ENCODE data around the gene FILIP1L.

FILIP1L gene

GRCh38 chr3:100125161-100125938, 11.0 kb upstream of the FILIP1L start:
- H3K36me3 ChIP-seq (ENCODE audit: control insufficient read depth, insufficient read depth, low read length), result no peaks in the 10 kb centered on the region
- TF ChIP-seq CTCF (IDR thresholded peaks at IDR 0.05; ENCODE audit: insufficient read depth, low read length, poor library complexity, severe bottlenecking), result no peak
- no peak overlapping the region for H3K4me3 ChIP-seq (replicated peaks; ENCODE audit: low read depth, low read length)
- no peak for DNase-seq (ENCODE audit: extremely low read depth, insufficient read length)
- H3K27me3 ChIP-seq (replicated peaks; ENCODE audit: control insufficient read depth, insufficient read depth, low read length), result no peaks in the 10 kb centered on the region

- no peak for TF ChIP-seq CTCF (IDR thresholded peaks at IDR 0.05; ENCODE audit: insufficient read depth, low read length, poor library complexity, severe bottlenecking)
- no peak for DNase-seq (ENCODE audit: extremely low read depth, insufficient read length)
- H3K36me3 ChIP-seq (ENCODE audit: control insufficient read depth, insufficient read depth, low read length), result no peaks in the 10 kb centered on the region
- no peak overlapping the region for H3K4me3 ChIP-seq (replicated peaks; ENCODE audit: low read depth, low read length)
- H3K27me3 ChIP-seq (replicated peaks; ENCODE audit: control insufficient read depth, insufficient read depth, low read length), result no peaks in the 10 kb centered on the region
These were observed 10.0 kb upstream of the FILIP1L start for GRCh38 chr3:100124201-100124761.

GRCh38 chr3:100123112-100123511, 8.8 kb upstream of the FILIP1L start:
- Histone ChIP-seq H3K27me3 (replicated peaks; ENCODE audit: control insufficient read depth, insufficient read depth, low read length) (no peaks in the 10 kb centered on the region), H3K4me3 (replicated peaks; ENCODE audit: low read depth, low read length) (no peak overlapping the region), H3K36me3 (ENCODE audit: control insufficient read depth, insufficient read depth, low read length) (no peaks in the 10 kb centered on the region)
- no peak for DNase-seq (ENCODE audit: extremely low read depth, insufficient read length)
- no peak for TF ChIP-seq CTCF (IDR thresholded peaks at IDR 0.05; ENCODE audit: insufficient read depth, low read length, poor library complexity, severe bottlenecking)

GRCh38 chr3:100122321-100122720, 8.0 kb upstream of the FILIP1L start:
- Histone ChIP-seq H3K4me3 (replicated peaks; ENCODE audit: low read depth, low read length) (no peak overlapping the region), H3K27me3 (replicated peaks; ENCODE audit: control insufficient read depth, insufficient read depth, low read length) (no peaks in the 10 kb centered on the region), H3K36me3 (ENCODE audit: control insufficient read depth, insufficient read depth, low read length) (no peaks in the 10 kb centered on the region)
- DNase-seq (ENCODE audit: extremely low read depth, insufficient read length), result no peak
- TF ChIP-seq CTCF (IDR thresholded peaks at IDR 0.05; ENCODE audit: insufficient read depth, low read length, poor library complexity, severe bottlenecking), result no peak

- no peak for DNase-seq (ENCODE audit: extremely low read depth, insufficient read length)
- no peaks in the 10 kb centered on the region for H3K27me3 ChIP-seq (replicated peaks; ENCODE audit: control insufficient read depth, insufficient read depth, low read length)
- H3K4me3 ChIP-seq (replicated peaks; ENCODE audit: low read depth, low read length), result no peak overlapping the region
- H3K36me3 ChIP-seq (ENCODE audit: control insufficient read depth, insufficient read depth, low read length), result no peaks in the 10 kb centered on the region
- no peak for TF ChIP-seq CTCF (IDR thresholded peaks at IDR 0.05; ENCODE audit: insufficient read depth, low read length, poor library complexity, severe bottlenecking)
These were observed 6.4 kb upstream of the FILIP1L start for GRCh38 chr3:100120693-100121092.

Measured in GM06990 (cell line).